Activated T-helper 1 cell treated with anti-CD3 and anti-CD28 coated beads, Interleukin-12 subunit alpha, Interleukin-12 subunit beta, Interleukin-2, Interleukin-4 antibody, amounts not matched to agents 30 ng/mL and 10 ng/mL and 1 ng/mL, durations not matched to agents 14 hours and 24 hours and 36 hours (primary cell): ENCODE measurements around the gene HM13. TPM values are rescaled to one million over a fixed set of nuclear protein-coding genes. Genes with fewer than 3 reads are reported as not detected.
"Not testable (repeated sequence)": the region's sequence is repeated elsewhere in the genome, so short reads cannot be mapped to it uniquely, and the experiment has no call there.

Experiments used
- DNase-seq: peaks from one replicate; pipeline ENCODE4 v3.0.0; 2021; ENCODE audit warnings: low spot score
- H3K27ac Mint-ChIP-seq: one replicate; pipeline ENCODE4 v1.8.0; 2021; ENCODE audit warnings: mild to moderate bottlenecking, mixed read lengths
- H3K27me3 Mint-ChIP-seq: one replicate; pipeline ENCODE4 v1.8.0; 2022; ENCODE audit warnings: mild to moderate bottlenecking, moderate library complexity, mixed read lengths; ENCODE audit not compliant: insufficient read depth
- H3K36me3 Mint-ChIP-seq: one replicate; pipeline ENCODE4 v1.8.0; 2021; ENCODE audit warnings: low read depth, mixed read lengths
- H3K4me1 Mint-ChIP-seq: one replicate; pipeline ENCODE4 v1.8.0; 2021; ENCODE audit warnings: low read depth, mixed read lengths
- H3K4me3 Mint-ChIP-seq: one replicate; pipeline ENCODE4 v1.8.0; 2021; ENCODE audit warnings: mild to moderate bottlenecking, moderate library complexity, mixed read lengths
- H3K9me3 Mint-ChIP-seq: one replicate; pipeline ENCODE4 v1.8.0; 2021; ENCODE audit warnings: mixed read lengths
- intact Hi-C: fragments of 100-400 bp; cut with micrococcal nuclease; formaldehyde crosslinking; loops from one replicate; pipeline ENCODE4 v1.15.1; 2024
- total RNA-seq: library from RNA; stranded (reverse); gene quantifications from 2 replicates; pipeline ENCODE4 v1.2.3, GENCODE V29; 2022

The HM13 gene, protein sequence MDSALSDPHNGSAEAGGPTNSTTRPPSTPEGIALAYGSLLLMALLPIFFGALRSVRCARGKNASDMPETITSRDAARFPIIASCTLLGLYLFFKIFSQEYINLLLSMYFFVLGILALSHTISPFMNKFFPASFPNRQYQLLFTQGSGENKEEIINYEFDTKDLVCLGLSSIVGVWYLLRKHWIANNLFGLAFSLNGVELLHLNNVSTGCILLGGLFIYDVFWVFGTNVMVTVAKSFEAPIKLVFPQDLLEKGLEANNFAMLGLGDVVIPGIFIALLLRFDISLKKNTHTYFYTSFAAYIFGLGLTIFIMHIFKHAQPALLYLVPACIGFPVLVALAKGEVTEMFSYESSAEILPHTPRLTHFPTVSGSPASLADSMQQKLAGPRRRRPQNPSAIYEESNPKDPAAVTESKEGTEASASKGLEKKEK
- 215 and 228 TPM in 2 replicates for total RNA-seq

DNA sequence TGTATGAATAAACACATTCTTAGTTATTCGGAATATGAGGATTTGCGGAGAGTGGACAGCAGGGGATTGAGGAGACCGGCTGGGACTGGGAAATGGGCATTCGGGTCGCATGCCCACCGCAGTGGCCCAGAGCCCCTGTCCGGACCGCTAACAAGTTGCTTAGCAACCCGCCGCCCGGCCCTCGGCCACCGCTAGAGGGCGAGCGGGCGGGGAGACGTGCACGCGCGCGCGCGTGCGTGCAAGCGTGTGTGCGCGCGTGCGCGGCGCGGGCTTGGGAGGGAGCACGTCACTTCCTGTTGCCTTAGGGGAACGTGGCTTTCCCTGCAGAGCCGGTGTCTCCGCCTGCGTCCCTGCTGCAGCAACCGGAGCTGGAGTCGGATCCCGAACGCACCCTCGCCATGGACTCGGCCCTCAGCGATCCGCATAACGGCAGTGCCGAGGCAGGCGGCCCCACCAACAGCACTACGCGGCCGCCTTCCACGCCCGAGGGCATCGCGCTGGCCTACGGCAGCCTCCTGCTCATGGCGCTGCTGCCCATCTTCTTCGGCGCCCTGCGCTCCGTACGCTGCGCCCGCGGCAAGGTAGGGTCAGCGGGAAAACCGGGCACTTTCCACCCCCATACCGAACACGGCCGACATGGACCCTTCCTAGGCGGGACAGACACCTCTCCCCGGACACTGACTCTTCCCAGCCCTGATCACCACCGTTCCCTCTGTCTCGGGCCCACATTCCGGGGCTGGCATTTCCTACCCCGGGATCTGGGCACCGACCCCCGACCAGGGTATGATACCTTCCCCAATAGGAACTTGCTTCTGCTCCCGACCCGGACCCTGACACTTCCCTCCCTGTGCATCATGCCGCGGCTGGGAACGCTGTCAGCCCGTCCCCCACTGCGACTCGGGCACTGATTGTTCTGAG, at the start of gene HM13:
Gene HM13, plus strand, starts transcription at position 289 of the 918 bp plus-strand sequence. Its CDS starts 110 bp downstream, at position 399.
- Mint-ChIP-seq H3K36me3 (peaks cover 3% of the 10 kb centered on the region), H3K9me3 (no peaks in the 10 kb centered on the region), H3K4me3 (peak within 1 kb of the TSS; percentile 48), H3K27ac (peak within 1 kb of the TSS; percentile 24), H3K4me1 (peaks cover 7% of the 10 kb centered on the region), H3K27me3 (peaks cover 2% of the 10 kb centered on the region)
- DNase-seq = peak; percentile 86
- intact Hi-C loops = loop anchor here (1.0 to 2.0 kb wide), 6 partner anchors 11 to 210 kb away; partner anchors contain the start of gene ID1

DNA sequence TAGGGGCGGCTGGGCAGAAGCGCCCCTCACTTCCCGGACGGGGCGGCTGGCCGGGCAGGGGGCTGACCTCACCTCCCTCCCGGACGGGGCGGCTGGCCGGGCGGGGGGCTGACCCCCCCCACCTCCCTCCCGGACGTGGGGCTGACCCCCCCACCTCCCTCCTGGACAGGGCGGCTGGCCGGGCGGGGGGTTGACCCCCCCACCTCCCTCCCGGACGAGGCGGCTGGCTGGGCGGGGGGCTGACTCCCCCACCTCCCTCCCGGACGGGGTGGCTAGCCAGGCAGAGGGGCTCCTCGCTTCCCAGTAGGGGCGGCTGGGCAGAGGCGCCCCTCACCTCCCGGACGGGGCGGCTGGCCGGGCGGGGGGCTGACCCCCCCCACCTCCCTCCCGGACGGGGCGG, 43.3 kb upstream of the HM13 start:
- peaks cover 14% of the 10 kb centered on the region for H3K4me1 Mint-ChIP-seq
- H3K36me3 Mint-ChIP-seq, H3K9me3 Mint-ChIP-seq, intact Hi-C loops, H3K27ac Mint-ChIP-seq, DNase-seq, H3K4me3 Mint-ChIP-seq: not testable (repeated sequence)
- peaks cover 21% of the 10 kb centered on the region for H3K27me3 Mint-ChIP-seq

DNA sequence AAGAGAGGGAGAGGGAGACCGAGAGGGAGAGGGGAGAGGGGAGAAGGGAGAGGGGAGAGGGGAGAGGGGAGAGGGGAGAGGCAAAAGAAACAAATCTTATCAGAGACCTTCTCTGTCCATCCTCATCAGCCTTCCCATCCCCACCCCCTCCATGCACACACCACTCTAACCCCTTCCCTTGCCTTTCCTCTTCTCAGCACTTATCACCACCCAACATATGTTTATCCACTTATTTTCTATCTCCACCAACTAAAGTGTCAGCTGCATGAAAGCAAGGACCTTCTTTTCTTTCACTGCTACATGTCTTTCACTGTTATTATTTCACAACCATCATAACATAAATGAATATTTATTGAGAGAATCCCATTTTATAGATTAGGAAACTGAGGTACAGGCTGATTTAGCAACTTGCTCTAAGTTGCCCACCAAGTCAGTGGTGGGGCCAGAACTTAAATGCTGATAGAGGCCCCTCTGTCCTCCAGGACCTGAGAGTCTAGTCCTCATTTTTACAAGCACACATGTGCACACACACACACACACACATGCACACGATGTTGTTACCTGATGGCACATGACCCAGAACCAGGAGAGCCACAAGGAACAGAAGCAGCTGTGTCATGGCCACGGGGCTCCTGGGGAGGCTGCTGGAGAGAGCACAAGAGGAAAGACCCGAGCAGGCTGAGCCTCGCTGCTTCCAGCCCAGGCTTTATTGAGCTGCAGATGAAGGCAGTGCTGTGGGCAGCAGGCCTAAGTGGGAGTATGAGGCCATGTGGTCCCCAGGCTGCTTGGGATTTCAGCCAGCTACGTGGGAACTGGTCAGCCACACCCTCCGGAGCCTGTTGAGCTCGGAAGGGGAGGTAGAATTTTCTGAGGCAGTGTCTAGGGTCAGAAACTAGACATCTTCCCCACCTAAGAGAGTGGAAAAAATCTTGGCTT, 41.6 kb upstream of the HM13 start:
- Mint-ChIP-seq H3K4me3 (no peak overlapping the region), H3K4me1 (peaks cover 14% of the 10 kb centered on the region), H3K27me3 (peaks cover 33% of the 10 kb centered on the region), H3K36me3 (peaks cover 2% of the 10 kb centered on the region), H3K27ac (no peak overlapping the region), H3K9me3 (no peaks in the 10 kb centered on the region)
- intact Hi-C loops = no loop called here
- DNase-seq = no peak

DNA sequence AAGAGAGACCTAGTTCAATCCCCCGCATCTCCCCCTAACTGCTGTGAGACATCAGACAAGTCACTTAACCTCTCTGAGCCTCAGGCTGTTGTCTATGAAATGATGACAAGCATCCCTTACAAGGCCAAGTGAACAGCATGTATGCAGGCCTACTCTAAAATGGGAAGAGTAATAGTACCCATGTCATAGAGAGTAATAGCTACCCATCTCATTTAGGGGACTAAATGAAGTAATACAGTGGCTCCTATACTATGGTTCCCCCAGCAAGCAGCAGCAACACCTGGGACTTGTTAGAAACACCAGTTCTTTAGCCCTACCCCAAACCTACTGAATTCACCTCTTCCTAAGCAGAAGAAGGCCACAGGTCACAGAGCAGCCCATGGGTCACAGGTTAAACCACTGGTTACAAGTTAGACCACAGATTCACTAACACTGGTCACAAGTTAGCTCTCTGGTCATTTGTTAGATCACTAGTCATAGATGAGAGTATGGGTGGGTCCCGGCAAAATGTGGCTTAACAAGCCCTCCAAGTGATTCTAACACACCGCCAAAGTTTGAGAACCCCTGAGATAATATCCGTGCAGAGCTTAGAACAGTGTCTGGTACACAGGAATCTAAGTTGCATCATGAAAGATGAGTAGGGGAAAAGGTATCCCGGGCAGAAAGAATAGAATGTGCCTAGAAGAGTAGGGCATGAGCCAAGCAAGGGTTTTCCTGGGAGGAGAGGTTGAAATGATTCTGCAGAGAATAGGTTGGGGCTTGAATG, 40.7 kb upstream of the HM13 start:
- intact Hi-C loops = no loop called here
- Mint-ChIP-seq H3K4me3 (no peak overlapping the region), H3K36me3 (peaks cover 2% of the 10 kb centered on the region), H3K27ac (no peak overlapping the region), H3K27me3 (peaks cover 33% of the 10 kb centered on the region), H3K9me3 (no peaks in the 10 kb centered on the region), H3K4me1 (peaks cover 14% of the 10 kb centered on the region)
- no peak for DNase-seq

GRCh38 chr20:31474097-31474436, 40.2 kb upstream of the HM13 start:
- DNase-seq = no peak
- Mint-ChIP-seq H3K36me3 (peaks cover 2% of the 10 kb centered on the region), H3K4me3 (no peak overlapping the region), H3K27me3 (peaks cover 33% of the 10 kb centered on the region), H3K9me3 (no peaks in the 10 kb centered on the region), H3K4me1 (peaks cover 14% of the 10 kb centered on the region), H3K27ac (no peak overlapping the region)
- intact Hi-C loops = no loop called here

GRCh38 chr20:31474758-31475427, 39.3 kb upstream of the HM13 start, which contains the start of the genes DEFB124 and REM1:
Gene DEFB124 (minus strand): TSS chr20:31475127. CDS start chr20:31473013, 2,114 bp downstream.
Gene REM1 (plus strand): TSS chr20:31475288. CDS start chr20:31476446, 1,158 bp downstream.
- H3K4me1 Mint-ChIP-seq = peaks cover 14% of the 10 kb centered on the region
- DNase-seq = no peak
- H3K4me3 Mint-ChIP-seq = peak within 1 kb of the TSS; percentile 33
- H3K27ac Mint-ChIP-seq = no peak within 1 kb of the TSS
- H3K27me3 Mint-ChIP-seq = peaks cover 33% of the 10 kb centered on the region
- H3K36me3 Mint-ChIP-seq = peaks cover 2% of the 10 kb centered on the region
- intact Hi-C loops = no loop called here
- H3K9me3 Mint-ChIP-seq = no peaks in the 10 kb centered on the region

- DNase-seq = no peak
- intact Hi-C loops = no loop called here
- H3K4me1 Mint-ChIP-seq = peaks cover 14% of the 10 kb centered on the region
- peaks cover 2% of the 10 kb centered on the region for H3K36me3 Mint-ChIP-seq
- H3K27ac Mint-ChIP-seq = no peak overlapping the region
- H3K4me3 Mint-ChIP-seq = no peak overlapping the region
- H3K27me3 Mint-ChIP-seq = peaks cover 33% of the 10 kb centered on the region
- H3K9me3 Mint-ChIP-seq = no peaks in the 10 kb centered on the region
Measured at GRCh38 chr20:31475472-31476293, 38.6 kb upstream of the HM13 start.

- peaks cover 2% of the 10 kb centered on the region for H3K36me3 Mint-ChIP-seq
- no peak overlapping the region for H3K4me3 Mint-ChIP-seq
- H3K27ac Mint-ChIP-seq = no peak overlapping the region
- no peaks in the 10 kb centered on the region for H3K9me3 Mint-ChIP-seq
- H3K4me1 Mint-ChIP-seq = peaks cover 14% of the 10 kb centered on the region
- H3K27me3 Mint-ChIP-seq = peaks cover 33% of the 10 kb centered on the region
- no peak for DNase-seq
- intact Hi-C loops = no loop called here
Measured at GRCh38 chr20:31476294-31476585, 38.0 kb upstream of the HM13 start.

DNA sequence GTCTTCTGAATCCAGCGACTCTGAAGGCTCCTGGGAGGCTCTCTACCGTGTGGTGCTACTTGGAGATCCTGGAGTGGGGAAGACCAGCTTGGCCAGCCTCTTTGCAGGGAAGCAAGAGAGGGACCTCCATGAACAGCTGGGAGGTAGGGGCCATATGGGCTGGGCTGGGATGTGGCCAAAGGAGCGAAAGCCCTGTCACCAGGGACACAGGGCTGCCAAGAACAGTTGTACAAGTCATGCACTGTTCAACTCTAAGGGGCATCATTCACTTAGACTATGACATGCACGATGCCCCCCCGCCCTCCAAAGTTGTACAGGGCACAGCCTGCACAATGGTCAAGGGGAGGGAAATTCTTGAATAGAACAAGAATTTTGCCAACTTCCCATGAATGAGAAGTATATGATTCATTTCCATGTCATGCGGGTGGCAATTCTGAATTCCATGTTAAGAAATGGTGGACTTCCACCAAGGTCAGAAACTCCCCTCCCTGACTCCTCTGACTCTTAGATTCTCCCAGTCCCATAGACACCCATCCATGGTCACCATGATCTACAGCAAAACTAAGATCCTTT, 37.5 kb upstream of the HM13 start:
- Mint-ChIP-seq H3K4me1 (peaks cover 14% of the 10 kb centered on the region), H3K4me3 (no peak overlapping the region), H3K36me3 (peaks cover 2% of the 10 kb centered on the region), H3K27ac (no peak overlapping the region), H3K27me3 (peaks cover 33% of the 10 kb centered on the region), H3K9me3 (no peaks in the 10 kb centered on the region)
- DNase-seq = no peak
- intact Hi-C loops = no loop called here

DNA sequence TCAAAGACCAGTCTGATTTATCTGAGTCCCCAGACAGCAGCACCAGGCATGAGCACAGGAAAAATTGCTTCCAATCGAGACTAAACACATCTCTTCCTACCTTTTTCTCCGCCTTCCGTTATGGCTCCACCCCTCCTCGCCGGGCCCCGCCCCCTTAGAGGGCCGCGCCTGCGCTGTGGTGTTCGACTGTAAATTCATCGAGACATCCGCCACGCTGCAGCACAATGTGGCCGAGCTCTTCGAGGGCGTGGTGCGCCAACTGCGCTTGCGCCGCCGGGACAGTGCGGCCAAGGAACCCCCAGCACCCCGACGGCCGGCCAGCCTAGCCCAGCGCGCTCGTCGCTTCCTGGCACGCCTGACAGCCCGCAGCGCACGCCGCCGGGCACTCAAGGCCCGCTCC, 30.2 kb upstream of the HM13 start:
- Mint-ChIP-seq H3K4me3 (no peak overlapping the region), H3K27me3 (peaks cover 17% of the 10 kb centered on the region), H3K36me3 (no peaks in the 10 kb centered on the region), H3K27ac (no peak overlapping the region), H3K9me3 (no peaks in the 10 kb centered on the region), H3K4me1 (peaks cover 7% of the 10 kb centered on the region)
- intact Hi-C loops = no loop called here
- no peak for DNase-seq
